DMS53 (cell line): ENCODE measurements around the gene TTC22.
A peak's percentile ranks its signal among the peaks of the same experiment; 100 is the strongest.
"Not testable (repeated sequence)": the region's sequence is repeated elsewhere in the genome, so short reads cannot be mapped to it uniquely, and the experiment has no call there.

ENCODE experiments used
- DNase-seq: peaks from one replicate; lab custom pipeline; 2025; lab: John Stamatoyannopoulos, UW

Gene TTC22

GRCh38 chr1:54786778-54787177, 14.3 kb downstream of the TTC22 start:
- DNase-seq: no peak

- DNase-seq: no peak
Observed at GRCh38 chr1:54784066-54784465, 17.1 kb downstream of the TTC22 start.

DNA sequence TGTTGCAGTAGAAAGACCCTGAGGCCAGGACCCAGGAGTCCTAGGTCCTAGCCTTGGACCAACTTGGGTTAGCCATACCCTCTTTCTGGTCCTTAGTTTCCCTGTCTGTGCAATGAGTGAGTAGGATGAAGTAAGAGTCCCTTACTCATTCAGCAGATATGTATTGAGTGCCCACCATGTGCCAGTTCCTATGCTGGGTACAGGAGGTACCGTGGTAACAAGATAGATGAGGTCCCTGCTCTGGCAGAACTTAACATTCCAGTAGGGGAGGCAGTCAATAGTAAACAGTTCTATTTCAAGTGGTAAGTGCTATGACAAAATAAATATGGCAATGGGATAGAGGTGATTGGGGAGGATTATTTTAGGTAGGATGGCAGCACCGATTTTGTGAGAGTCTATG, 18.5 kb downstream of the TTC22 start:
- DNase-seq: no peak

GRCh38 chr1:54782156-54782555, 19.0 kb downstream of the TTC22 start:
- no peak for DNase-seq

GRCh38 chr1:54781023-54781723, 19.9 kb downstream of the TTC22 start:
- DNase-seq: no peak

DNA sequence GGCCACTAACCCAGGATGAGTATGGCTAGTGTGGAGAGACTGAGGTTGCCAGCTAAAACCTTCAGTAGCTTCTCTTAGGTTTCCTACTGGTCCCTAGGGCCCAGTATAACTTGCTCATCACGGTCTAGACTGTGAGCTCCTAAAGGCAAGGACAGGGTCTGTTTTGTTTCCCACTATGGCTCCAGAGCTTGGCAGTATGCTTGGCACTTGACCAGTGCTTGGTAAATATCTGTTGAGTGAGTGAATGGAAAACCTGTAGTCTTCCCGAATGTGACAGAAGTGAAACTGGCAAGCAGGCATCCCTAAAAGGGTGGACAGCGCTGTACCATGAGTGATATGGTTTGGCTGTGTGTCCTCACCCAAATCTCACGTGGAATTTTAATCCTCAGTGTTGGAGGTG, 23.7 kb downstream of the TTC22 start:
- DNase-seq: no peak

GRCh38 chr1:54777011-54777410, 24.1 kb downstream of the TTC22 start:
- no peak for DNase-seq

DNA sequence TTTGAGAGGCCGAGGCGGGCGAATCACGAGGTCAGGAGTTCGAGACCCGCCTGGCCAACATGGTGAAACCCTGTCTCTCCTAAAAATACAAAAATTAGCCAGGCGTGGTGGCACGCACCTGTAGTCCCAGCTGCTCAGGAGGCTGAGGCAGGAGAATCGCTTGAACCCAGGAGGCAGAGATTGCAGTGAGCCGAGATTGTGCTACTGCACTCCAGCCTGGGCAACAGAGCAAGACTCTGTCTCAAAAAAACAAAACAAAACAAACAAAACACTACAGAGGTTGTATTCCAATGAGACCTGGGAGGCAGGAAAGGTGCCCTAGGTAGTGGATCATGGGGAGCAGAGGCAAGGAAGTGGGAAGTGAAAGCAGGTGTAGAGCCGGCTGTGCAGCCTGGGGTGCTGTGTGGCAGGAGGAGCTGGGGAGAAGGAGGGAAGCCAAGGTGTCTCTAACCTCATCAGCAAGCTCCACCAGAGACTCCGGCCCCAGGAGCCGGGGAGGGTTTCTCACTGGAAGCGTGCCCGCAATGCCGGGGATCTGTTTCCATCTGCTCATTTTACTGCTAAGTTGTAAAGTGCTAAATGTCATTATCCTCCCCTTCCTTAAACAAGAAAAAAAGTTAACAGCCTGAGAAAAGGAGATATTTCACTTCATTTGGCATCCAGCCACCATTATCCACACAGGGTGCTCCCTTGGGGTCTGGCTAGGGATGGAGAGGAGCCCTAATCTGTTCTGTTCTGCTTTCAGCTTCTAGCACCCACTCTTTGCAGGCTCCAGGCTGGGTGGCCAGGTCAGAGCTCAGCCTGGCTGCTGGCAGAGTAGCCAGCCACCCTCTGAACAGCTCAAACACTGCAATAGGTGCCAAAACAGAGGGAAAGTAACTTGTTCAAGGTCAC, 25.0 kb downstream of the TTC22 start:
- DNase-seq: not testable (repeated sequence)

GRCh38 chr1:54774820-54775498, 26.2 kb downstream of the TTC22 start:
- DNase-seq: peak; percentile 90

- DNase-seq: no peak
Observed at GRCh38 chr1:54772951-54773350, 28.2 kb downstream of the TTC22 start.

- peak; percentile 45 for DNase-seq
Observed at GRCh38 chr1:54768093-54768492, 33.0 kb downstream of the TTC22 start.

GRCh38 chr1:54767526-54767925, 33.6 kb downstream of the TTC22 start:
- DNase-seq: no peak

DNA sequence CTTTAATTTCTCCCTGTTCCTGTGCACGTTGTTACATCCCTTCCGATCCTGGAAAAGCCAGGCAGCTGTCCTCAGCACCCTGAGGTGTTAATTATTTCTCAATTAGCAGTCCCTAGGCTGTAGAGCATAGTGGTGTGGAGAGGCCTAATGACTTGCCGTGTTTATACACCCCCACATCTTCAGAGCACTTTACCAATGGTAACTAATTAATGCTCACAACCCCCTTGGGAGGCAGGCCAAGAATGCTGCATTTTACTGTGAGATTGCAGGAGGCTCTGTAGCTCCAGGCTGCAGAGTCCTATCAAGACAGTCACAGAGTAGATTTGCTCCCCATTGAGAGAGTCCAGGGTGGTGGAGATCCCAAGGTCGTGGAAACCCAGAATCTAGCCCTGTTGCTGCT, 34.4 kb downstream of the TTC22 start:
- no peak for DNase-seq

- no peak for DNase-seq
Observed at GRCh38 chr1:54764922-54765561, 36.1 kb downstream of the TTC22 start.

GRCh38 chr1:54764133-54764921, 36.8 kb downstream of the TTC22 start, which contains the start of gene PARS2:
Gene PARS2, minus strand, starts transcription at chr1:54764523. Its CDS starts 5,362 bp downstream, at chr1:54759161.
- DNase-seq: peak; percentile 100

GRCh38 chr1:54763816-54764132, 37.3 kb downstream of the TTC22 start:
- DNase-seq: peak; percentile 83

DNA sequence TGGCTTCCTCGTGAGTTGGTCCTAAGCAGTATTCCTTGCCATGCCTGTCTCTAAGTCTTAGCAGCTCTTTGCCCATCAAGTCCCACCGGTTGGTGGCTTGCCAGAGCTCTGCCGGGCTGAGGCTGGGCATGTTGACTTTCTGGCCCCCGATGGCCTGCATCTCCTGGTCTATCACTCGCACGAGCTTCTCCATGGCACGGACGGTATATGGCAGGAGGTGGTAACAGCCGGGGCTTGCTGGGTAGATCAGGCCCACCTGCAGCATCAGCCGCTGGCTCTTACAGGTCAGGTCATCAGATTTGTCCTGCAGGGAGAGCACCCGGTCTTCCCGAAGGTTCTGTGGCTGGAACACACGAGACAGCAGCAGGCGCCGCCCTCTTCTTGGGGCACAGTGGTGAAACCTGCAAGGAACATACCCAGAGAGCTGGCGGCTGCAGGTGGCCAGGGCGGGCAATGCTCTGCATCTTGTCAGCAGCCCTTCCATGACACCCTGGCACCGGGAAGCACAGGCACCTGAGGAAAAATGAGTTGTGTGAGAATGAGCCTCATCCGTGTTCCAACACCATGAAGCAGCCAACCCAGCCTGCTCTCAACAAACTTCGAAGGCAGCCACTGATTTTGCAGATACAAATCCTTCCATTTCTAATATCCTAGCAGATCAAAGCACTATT, 42.3 kb downstream of the TTC22 start:
- DNase-seq: no peak

DNA sequence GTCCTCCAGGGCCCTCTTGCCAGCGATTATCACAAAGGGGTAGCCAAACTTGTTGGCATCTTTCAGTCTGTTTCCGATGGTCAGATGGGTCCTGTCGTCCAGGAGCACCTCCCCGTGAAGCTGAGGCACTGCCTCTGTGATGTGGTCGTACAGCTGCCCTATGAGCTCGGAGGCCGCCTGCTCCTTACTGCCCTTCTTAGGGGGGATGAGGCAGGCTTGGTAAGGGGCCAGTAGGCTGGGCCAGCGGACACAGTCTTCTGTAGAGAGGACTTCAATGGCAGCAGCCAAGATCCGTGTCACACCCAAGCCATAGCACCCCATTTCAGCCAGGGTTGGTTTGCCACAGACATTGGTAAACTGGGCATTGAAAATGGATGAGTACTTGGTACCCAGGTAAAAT, 43.3 kb downstream of the TTC22 start:
- DNase-seq: no peak

DNA sequence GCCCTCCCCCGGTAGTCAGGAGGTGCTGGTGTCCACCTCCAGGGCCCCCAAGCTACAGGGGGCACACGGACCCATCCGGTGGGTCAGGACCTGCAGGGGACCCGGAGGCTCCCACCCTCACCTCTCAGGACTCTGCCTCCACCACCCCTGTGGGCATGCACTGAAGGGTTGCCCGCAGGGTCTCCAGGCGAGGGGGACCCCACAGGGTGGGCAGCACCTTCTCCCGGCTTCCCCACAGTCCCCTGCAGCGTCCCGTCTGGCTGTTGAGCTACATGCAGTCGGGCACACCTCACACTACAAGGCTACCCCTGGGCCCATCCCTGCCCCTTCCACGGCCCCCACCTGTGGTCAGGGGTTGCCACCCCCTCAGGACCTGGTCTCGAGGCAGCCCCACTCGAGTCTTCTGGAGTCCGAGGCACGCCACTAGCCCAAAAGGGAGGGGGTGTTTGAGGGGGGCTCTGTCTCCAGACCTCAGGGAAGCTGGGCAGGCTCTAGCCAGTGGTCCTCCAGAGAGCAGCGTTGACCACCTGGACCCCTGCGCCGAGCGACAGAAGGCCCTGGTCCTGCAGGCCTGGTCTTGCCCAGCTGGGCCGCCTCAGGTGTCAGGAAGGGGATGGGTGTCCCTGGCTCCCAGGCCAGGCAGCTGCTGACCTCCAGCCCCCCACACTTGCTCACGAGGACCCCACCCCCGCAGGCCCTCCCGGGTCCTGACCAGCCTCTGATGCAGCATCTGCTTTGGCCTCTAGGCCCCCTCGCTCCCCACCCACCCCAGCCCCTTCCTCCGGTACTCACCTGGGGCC, 46.4 kb downstream of the TTC22 start:
- no peak for DNase-seq

DNA sequence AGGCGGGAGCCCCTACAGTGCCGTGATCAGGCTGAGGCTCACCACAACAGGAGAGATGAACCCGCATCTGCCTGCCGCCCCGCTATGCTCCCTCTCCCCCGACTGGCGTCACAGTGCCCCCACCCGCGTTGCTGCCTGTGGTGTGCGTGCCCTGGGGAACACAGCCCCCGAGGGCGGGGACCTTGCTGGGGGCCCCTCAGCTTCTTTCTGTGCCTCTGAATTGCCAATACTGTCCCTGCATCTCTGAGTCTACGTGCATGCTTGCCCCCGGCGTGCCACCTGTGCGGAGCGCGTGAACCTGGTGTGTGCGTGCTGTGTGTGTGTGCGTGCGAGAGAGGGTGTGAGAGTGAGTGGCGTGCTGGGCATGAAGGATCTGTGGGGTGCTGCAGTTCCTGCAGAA, 47.1 kb downstream of the TTC22 start:
- DNase-seq: no peak
